Uterus (tissue), 4 donors: ENCODE results near the gene KCNQ4. TPM values are rescaled to one million over a fixed set of nuclear protein-coding genes. Genes with fewer than 3 reads are reported as not detected.

ENCODE experiments used
- DNase-seq, 2 donors: peaks; one replicate each; pipeline ENCODE4 v3.0.0-alpha.2; 2019 to 2020
- H3K27ac ChIP-seq, 2 donors: fragments of 200-600 bp; sonication (generic); 1 replicate in 1 of 2; 2 replicates in 1 of 2; pipeline ENCODE4 v1.5.1; 2016 to 2018
- H3K27me3 ChIP-seq, 2 donors: fragments of 200-600 bp; sonication (generic); one replicate each; pipeline ENCODE4 v1.5.1; 2018 to 2019; ENCODE audit warnings: control low read depth in 1 of 2
- H3K36me3 ChIP-seq, 2 donors: fragments of 200-600 bp; sonication (generic); one replicate each; pipeline ENCODE4 v1.5.1; 2019; ENCODE audit warnings: control low read depth in 1 of 2
- H3K4me1 ChIP-seq, 2 donors: fragments of 200-600 bp; sonication (generic); one replicate each; pipeline ENCODE4 v1.5.1; 2018 to 2019; ENCODE audit warnings: control low read depth in 1 of 2
- H3K4me3 ChIP-seq, 2 donors: fragments of 200-600 bp; sonication (generic); 1 replicate in 1 of 2; 2 replicates in 1 of 2; pipeline ENCODE4 v1.5.1; 2018 to 2019; ENCODE audit warnings: mild to moderate bottlenecking in 1 of 2
- H3K9me3 ChIP-seq, 2 donors: fragments of 200-600 bp; sonication (generic); one replicate each; pipeline ENCODE4 v1.5.1; 2019; ENCODE audit warnings: control low read depth in 1 of 2
- CTCF ChIP-seq, 4 experiments: fragments of 200-600 bp in 2 of 4; fragments of 450-650 bp in 2 of 4; sonication (generic) in 2 of 4; IDR thresholded peaks; one replicate each; pipeline ENCODE4 v1.5.1; 2016 to 2019; ENCODE audit warnings: antibody characterized with exemption in 4 of 4, mild to moderate bottlenecking in 2 of 4, moderate library complexity in 1 of 4
- POLR2A ChIP-seq, 2 donors: fragments of 450-650 bp; IDR thresholded peaks; one replicate each; pipeline ENCODE4 v1.6.1; 2016; ENCODE audit warnings: antibody characterized with exemption in 2 of 2, mild to moderate bottlenecking in 1 of 2, moderate library complexity in 1 of 2
- intact Hi-C: fragments of 100-400 bp; cut with DNase I; formaldehyde crosslinking; loops from one replicate; pipeline ENCODE4 v1.15.1; 2023; ENCODE audit warnings: low total_unique reads
- total RNA-seq, 4 donors: library from RNA; depleted of rRNA in 3 of 4; stranded (reverse); fragments of >200 nt in 3 of 4; gene quantifications; one replicate each; pipeline versions ENCODE4 v1.1.0 to v1.2.4, GENCODE V29; 2014 to 2023
- donor health status: DM: yes; HTN: yes; CAD: no.

Gene KCNQ4
- total RNA-seq, 4 donors from 2014 or later: 2.7 to 13.4 (median 7.4) TPM; not detected in 1

- intact Hi-C loops: loop anchor here (10.0 kb wide), 1 partner anchor 67 kb away; no protein-coding TSS in a partner anchor
- Histone ChIP-seq H3K36me3 (no peaks in the 10 kb centered on the region), H3K4me1 (no peaks in the 10 kb centered on the region), H3K27me3 (no peaks in the 10 kb centered on the region), H3K4me3 (no peak overlapping the region), H3K27ac (no peak overlapping the region), H3K9me3 (no peaks in the 10 kb centered on the region)
- DNase-seq: no peak
- TF ChIP-seq POLR2A (IDR thresholded peaks at IDR 0.05) (no peak), CTCF (IDR thresholded peaks at IDR 0.05) (no peak)
These were observed 6.2 kb upstream of the KCNQ4 start for GRCh38 chr1:40777224-40777970.

GRCh38 chr1:40780678-40781607 is 2.6 kb upstream of the KCNQ4 start:
- intact Hi-C loops: no loop called here
- H3K4me3 ChIP-seq: no peak overlapping the region
- H3K27ac ChIP-seq: no peak overlapping the region
- no peak for DNase-seq
- H3K36me3 ChIP-seq: no peaks in the 10 kb centered on the region
- TF ChIP-seq POLR2A (IDR thresholded peaks at IDR 0.05) (no peak), CTCF (IDR thresholded peaks at IDR 0.05) (no peak)
- peaks cover 0 to 9% of the 10 kb centered on the region in 2 donors for H3K4me1 ChIP-seq
- H3K27me3 ChIP-seq: no peaks in the 10 kb centered on the region
- H3K9me3 ChIP-seq: no peaks in the 10 kb centered on the region

- H3K9me3 ChIP-seq: no peaks in the 10 kb centered on the region
- no peak overlapping the region for H3K27ac ChIP-seq
- H3K36me3 ChIP-seq: no peaks in the 10 kb centered on the region
- peaks cover 0 to 9% of the 10 kb centered on the region in 2 donors for H3K4me1 ChIP-seq
- no peaks in the 10 kb centered on the region for H3K27me3 ChIP-seq
- intact Hi-C loops: no loop called here
- TF ChIP-seq POLR2A (IDR thresholded peaks at IDR 0.05) (no peak), CTCF (IDR thresholded peaks at IDR 0.05) (no peak)
- H3K4me3 ChIP-seq: no peak overlapping the region
- DNase-seq: no peak
These were observed 2.0 kb upstream of the KCNQ4 start for GRCh38 chr1:40781608-40781971.

- no peaks in the 10 kb centered on the region for H3K36me3 ChIP-seq
- TF ChIP-seq POLR2A (IDR thresholded peaks at IDR 0.05) (no peak), CTCF (IDR thresholded peaks at IDR 0.05) (peak in 1 of 4 experiments; percentile 15)
- intact Hi-C loops: no loop called here
- peak overlapping the region; percentile 7 to 9 for H3K4me3 ChIP-seq
- H3K27me3 ChIP-seq: no peaks in the 10 kb centered on the region
- peak overlapping the region; percentile 87 to 89 for H3K27ac ChIP-seq
- H3K9me3 ChIP-seq: no peaks in the 10 kb centered on the region
- DNase-seq: no peak
- H3K4me1 ChIP-seq: peaks cover 0 to 9% of the 10 kb centered on the region in 2 donors
These were observed 1.1 kb upstream of the KCNQ4 start for GRCh38 chr1:40782371-40782956.
